NCI-H1105 treated with DMSO at 0.1 percent for 48 hours (cell line): ENCODE results near the gene KRT6C.
"Not testable (repeated sequence)": the region's sequence is repeated elsewhere in the genome, so short reads cannot be mapped to it uniquely, and the experiment has no call there.

ENCODE experiments used
- DNase-seq: peaks from one replicate; lab custom pipeline; 2025; lab: John Stamatoyannopoulos, UW

KRT6C gene

GRCh38 chr12:52455821-52456220 lies 17.8 kb downstream of the KRT6C start:
- no peak for DNase-seq

- no peak for DNase-seq
Measured at GRCh38 chr12:52454411-52455201, 19.0 kb downstream of the KRT6C start.

DNA sequence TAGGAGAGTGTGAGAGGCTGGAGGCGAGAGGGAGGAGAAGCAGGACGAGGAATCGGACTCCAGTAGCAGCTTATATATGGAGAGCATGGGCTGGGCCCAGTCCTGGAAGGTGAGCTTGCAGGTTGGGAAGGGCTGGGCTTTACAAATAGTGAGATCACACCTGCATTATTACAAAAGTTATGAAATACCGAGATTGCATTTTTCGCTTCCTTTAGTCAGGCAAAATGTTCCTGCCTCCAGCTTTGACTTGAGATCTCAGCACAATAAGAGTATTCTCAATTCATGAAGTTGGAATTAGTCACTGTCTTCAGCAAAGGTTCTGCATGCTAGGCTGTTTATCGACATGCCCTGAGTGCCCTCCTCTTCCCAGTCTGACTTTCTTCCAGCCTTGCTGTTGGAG lies 21.5 kb downstream of the KRT6C start, which contains the start of gene KRT6B:
Gene KRT6B, minus strand, starts transcription at position 46 of the 400 bp plus-strand sequence. CDS start 68 bp downstream, outside the sequence.
- no peak for DNase-seq

DNA sequence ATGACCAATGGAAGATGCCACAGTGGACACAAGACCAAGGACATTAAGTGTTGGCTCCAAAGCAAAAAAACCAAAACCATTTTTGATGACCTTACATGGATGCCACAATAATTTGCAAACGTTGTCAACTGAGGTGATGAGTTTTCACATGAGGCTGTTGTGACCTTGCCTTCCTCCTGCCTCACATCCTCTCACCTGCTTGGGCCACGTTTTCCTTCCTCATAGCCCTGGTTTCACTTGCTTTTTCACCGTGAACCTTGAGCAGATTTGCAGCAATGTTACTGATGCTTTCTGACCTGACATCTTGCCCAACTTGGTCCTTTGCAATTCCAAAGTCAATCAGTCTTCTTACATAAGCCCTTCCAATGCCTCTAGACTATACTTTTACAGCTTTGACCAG lies 25.4 kb downstream of the KRT6C start:
- DNase-seq, result no peak

DNA sequence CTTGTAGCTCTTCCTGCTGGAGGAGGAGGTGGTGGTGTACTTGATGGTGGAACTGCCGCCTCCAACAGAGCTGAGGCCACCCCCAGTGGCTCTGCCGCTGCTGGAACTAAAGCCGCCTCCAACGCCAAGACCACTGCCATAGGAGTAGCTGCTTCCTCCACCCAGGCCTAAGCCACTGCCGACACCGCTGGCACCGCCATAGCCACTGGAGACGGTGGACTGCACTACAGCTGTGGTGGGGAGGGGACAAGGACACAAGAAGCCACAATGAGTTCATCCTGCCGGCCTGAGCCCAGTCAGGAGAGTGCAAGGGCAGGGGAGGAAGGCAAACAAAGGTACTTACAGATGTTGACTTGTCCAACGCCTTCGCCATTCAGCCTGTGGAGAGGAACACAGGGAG lies 26.4 kb downstream of the KRT6C start:
- not testable (repeated sequence) for DNase-seq

GRCh38 chr12:52446367-52447045 lies 27.1 kb downstream of the KRT6C start:
- DNase-seq, result no peak

GRCh38 chr12:52445876-52446275 lies 27.7 kb downstream of the KRT6C start:
- DNase-seq, result no peak

DNA sequence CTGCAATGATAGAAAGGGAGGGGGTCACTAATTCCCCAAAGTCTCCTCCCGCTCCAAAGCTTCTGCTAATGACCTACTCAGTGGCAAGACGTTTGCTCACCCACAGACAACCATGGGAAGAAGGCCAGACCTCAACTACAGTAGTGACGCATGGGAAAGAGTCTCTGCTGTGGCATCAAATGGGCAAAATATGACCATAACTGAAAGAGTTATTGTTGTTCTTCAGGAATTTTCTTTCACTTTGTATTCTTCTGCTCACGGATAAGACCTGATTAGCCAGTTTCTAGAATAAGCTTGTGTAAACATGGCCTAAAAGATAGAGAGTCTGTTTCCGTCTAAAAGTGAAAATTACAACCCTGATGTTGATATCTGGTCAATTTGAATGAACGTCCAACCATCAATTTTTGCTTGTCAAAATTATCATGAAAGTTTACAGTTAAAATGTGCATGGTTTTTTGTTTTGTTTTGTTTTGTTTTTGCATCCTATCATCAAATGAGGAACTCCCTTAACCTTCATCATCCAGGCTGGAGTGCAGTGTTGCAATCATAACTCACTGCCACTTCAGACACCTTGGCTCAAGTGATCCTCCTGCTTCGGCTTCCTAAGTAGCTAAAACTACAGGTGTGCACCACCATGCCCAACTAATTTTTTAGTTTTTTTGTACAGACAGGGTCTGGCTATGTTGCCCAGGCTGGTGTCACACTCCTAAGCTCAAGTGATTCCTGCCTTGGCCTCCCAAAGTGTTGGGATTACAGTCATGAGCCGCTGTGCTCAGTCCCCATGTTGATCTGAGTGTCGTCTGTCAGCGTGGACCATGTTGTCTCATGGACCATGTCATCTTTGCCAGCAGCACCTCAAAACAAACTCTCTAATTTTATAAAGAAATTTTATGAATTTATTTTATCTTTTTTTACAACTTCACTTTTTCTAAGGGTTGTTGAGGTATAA lies 28.7 kb downstream of the KRT6C start:
- DNase-seq, result no peak

- DNase-seq, result no peak
Measured at GRCh38 chr12:52443966-52444365, 29.6 kb downstream of the KRT6C start.

GRCh38 chr12:52442600-52443061 lies 31.0 kb downstream of the KRT6C start:
- no peak for DNase-seq

DNA sequence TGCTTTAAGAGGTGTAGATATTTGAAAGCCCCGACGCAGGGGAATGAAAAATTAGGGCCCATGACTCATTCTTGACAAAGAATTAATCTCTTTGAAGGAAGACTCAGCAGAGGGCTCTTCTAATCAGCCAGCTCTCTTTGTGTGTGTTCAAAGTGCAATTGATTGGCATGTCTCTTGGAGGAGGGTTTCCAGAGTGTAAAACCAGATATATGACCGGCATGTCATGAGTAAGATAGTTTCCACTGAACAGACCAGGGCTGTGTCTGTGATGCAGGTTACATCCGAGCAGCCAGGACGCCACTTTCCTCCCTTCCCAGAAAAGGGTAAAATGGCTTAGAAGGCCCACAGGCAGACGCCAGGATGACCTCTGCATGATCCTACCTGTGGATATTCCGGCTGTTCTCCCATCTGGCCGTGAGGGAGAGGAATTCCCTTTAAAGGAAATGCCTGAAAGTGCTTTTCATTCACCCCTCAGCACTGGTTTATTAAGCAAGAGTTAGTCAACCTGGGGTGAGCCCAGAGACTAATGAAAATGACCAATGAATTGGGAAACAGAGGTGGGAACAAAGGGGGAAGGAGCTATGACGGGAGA lies 32.2 kb downstream of the KRT6C start:
- DNase-seq, result no peak

- DNase-seq, result no peak
Measured at GRCh38 chr12:52440821-52441319, 32.7 kb downstream of the KRT6C start.

DNA sequence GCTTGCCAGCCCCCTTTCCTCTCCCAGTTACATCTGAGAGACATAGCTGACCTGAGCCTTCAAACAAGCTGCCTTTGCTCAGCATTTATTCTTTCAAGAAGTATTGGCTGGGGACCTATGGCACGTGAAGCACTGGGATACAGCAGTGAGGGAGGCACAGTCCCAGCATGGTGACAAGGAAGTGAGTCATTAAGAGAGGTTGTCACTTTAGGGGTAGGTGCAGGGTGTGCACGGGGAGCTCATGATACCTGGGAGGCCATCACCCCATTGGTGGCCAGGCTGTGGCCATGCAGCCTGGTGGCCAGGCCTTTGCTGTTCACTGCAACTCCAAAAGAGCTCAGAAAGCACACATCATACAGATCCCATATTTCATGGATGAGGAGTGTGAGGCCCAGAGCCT lies 33.8 kb downstream of the KRT6C start:
- DNase-seq, result no peak

- no peak for DNase-seq
Measured at GRCh38 chr12:52439420-52439819, 34.2 kb downstream of the KRT6C start.

DNA sequence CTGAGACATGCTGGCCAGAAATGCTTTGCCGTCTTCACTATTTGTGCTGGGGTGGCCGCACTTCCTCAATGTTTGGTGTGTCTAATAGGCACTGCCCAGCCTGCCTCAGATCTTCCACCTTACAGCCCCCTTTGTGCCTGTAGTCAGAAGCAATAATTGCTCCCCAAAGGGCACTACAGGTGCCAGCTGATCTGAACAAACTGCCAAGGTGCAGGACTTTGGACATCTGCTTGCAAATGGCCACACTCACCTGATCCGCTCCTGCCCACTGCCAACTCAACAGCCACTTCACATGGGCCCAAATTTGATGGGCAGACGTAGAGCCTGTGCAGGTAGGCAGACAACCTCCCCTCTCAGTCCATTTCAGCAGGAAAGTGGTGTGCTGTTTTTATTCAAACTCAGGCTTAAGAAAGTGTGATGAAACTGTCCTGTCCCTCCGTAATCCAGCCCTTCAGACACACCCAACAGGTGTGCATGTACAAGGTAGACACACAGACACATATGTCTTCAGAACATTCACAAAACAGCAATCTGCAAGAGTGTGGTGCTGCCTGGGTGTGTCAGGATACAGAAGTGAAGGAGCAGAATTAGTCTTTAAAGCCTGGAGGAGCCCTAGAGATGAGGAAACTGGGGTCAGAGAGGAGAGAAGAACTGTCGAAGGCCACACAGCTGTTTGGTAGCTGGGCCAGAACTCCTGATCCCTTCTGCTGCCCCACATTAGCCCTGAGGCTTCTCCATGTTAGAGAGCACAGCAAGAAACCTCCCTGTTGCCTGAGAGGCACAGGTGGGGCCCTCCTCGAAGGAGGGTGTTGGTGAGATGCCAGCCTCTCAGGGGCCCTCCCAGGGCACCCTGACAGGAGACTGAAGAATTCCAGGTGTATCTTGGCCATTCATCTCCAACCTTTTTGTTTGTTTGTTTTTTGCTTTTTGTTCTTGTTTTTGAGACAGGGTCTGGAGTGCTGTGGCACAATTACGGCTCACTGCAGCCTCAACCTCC lies 35.0 kb downstream of the KRT6C start:
- DNase-seq, result no peak

GRCh38 chr12:52437508-52437907 lies 36.1 kb downstream of the KRT6C start:
- no peak for DNase-seq

DNA sequence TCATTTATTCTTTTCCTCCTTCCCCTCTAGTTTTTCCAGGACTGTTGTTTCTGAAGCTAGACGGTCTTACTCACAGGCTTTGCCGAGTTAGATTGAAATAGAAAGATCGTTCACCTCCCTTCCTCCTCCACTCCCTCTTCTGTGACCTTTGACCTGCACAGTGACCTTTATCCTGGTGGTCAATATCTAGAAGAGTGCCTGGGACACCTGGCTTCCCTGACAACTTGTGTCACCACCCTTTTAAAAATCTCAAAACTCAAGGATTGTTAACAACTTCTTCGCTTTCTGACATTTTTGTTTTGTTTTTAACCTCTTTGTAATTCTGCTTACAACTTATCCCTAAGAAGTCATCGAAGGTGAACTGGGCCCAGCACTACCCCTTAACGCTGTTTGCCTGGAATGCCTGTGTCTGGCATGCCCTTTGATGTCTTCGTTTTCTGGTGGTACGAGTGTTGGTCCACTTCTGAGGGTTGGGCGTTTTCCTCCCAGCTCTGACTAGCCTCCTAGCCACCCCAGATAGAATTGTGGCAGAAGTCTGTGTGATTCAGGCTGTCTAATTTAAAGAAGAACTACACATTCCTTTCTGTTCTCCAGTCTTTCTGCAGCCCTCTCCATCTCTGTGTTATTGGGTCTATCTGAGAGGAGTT lies 36.7 kb downstream of the KRT6C start:
- no peak for DNase-seq

GRCh38 chr12:52436000-52436827 lies 37.4 kb downstream of the KRT6C start:
- no peak for DNase-seq

DNA sequence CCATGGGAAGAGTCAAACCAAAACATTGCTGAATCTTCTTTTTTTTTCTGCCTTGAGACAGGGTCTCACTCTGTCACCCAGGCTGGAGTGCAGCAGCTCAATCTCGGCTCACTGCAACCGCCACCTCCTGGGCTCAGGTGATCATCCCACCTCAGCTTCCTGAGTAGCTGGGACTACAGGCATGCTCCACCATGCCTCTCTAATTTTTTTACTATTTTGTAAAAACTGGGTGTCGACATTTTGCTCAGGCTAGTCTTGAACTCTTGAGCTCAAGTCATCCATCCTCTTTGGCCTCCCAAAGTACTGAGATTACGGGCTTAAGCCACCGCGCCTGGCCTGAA lies 38.0 kb downstream of the KRT6C start:
- no peak for DNase-seq
